Muscle layer of duodenum (tissue), 2 donors: ENCODE results near the gene PPP1CA.

Experiments used
- H3K27ac ChIP-seq: one replicate; pipeline ENCODE4 v1.7.0; 2013; ENCODE audit warnings: mild to moderate bottlenecking, low read length
- H3K27me3 ChIP-seq: one replicate; pipeline ENCODE4 v1.7.0; 2013; ENCODE audit warnings: low read depth, mild to moderate bottlenecking, control low read depth, low read length
- H3K36me3 ChIP-seq, 2 donors: one replicate each; pipeline ENCODE4 v1.7.0; 2013; ENCODE audit warnings: low read length in 2 of 2, control low read depth in 1 of 2, mild to moderate bottlenecking in 1 of 2; ENCODE audit not compliant: insufficient read depth in 2 of 2, control insufficient read depth in 1 of 2
- H3K4me1 ChIP-seq, 2 donors: one replicate each; pipeline ENCODE4 v1.7.0; 2013; ENCODE audit warnings: low read length in 2 of 2, mild to moderate bottlenecking in 2 of 2, control low read depth in 1 of 2, moderate library complexity in 1 of 2; ENCODE audit not compliant: insufficient read depth in 2 of 2, control insufficient read depth in 1 of 2
- H3K4me3 ChIP-seq, 2 donors: one replicate each; pipeline ENCODE4 v1.7.0; 2013; ENCODE audit warnings: low read length in 2 of 2, low read depth in 1 of 2, mild to moderate bottlenecking in 1 of 2
- H3K9me3 ChIP-seq, 2 donors: one replicate each; pipeline ENCODE4 v1.7.0; 2013; ENCODE audit warnings: low read length in 2 of 2, control low read depth in 1 of 2, mild to moderate bottlenecking in 1 of 2; ENCODE audit not compliant: control insufficient read depth in 1 of 2
- donor health status: healthy.

The PPP1CA gene

GRCh38 chr11:67439321-67440228, 37.9 kb upstream of the PPP1CA start:
- H3K27ac ChIP-seq: no peak overlapping the region
- no peaks in the 10 kb centered on the region for H3K9me3 ChIP-seq
- H3K27me3 ChIP-seq: no peaks in the 10 kb centered on the region
- H3K36me3 ChIP-seq: peaks cover 0 to 63% of the 10 kb centered on the region in 2 donors
- H3K4me1 ChIP-seq: peaks cover 0 to 15% of the 10 kb centered on the region in 2 donors
- no peak overlapping the region for H3K4me3 ChIP-seq

DNA sequence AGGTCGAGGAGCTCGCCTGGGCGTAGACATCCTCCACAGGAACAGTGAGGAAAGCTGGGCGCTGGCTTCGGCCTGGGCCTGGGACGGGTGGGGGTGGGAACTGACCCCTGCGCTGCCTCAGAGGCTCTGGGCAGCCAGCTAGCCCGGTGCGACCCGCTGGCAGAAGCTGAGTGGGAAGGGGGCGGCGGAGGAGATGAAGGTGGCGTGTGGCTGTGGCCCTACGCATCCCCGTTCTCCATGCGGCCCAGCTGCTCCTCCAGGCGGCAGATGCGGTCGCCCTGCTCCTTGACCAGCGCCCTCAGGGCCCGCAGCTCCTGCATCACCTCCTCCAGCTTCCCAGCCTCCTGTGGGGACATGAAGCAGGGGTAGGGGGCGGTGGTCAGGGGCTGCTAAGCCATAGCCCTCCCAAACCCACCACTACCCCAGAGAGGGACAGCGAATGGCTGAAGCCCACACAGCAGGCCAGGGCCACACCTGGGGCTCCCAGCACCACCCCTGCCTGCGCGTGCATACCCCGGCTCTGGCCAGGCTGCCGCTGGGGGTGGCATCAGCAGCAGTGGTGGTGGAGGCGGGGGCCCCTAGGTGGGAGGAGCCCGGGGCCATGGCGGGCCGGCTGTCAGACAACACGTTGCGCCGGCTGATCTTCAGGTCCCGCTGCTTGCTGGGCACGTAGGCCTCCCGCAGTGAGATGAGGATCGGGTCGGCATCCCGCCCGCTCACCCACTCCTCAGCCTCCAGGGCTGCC, 36.7 kb upstream of the PPP1CA start:
- H3K4me1 ChIP-seq: peaks cover 0 to 15% of the 10 kb centered on the region in 2 donors
- no peak overlapping the region for H3K27ac ChIP-seq
- peaks cover 4 to 76% of the 10 kb centered on the region in 2 donors for H3K36me3 ChIP-seq
- H3K9me3 ChIP-seq: no peaks in the 10 kb centered on the region
- no peaks in the 10 kb centered on the region for H3K27me3 ChIP-seq
- no peak overlapping the region for H3K4me3 ChIP-seq

GRCh38 chr11:67437809-67438157, 36.1 kb upstream of the PPP1CA start:
- Histone ChIP-seq H3K4me1 (peaks cover 0 to 14% of the 10 kb centered on the region in 2 donors), H3K36me3 (peaks cover 6 to 81% of the 10 kb centered on the region in 2 donors), H3K4me3 (no peak overlapping the region), H3K27me3 (no peaks in the 10 kb centered on the region), H3K9me3 (no peaks in the 10 kb centered on the region), H3K27ac (no peak overlapping the region)

DNA sequence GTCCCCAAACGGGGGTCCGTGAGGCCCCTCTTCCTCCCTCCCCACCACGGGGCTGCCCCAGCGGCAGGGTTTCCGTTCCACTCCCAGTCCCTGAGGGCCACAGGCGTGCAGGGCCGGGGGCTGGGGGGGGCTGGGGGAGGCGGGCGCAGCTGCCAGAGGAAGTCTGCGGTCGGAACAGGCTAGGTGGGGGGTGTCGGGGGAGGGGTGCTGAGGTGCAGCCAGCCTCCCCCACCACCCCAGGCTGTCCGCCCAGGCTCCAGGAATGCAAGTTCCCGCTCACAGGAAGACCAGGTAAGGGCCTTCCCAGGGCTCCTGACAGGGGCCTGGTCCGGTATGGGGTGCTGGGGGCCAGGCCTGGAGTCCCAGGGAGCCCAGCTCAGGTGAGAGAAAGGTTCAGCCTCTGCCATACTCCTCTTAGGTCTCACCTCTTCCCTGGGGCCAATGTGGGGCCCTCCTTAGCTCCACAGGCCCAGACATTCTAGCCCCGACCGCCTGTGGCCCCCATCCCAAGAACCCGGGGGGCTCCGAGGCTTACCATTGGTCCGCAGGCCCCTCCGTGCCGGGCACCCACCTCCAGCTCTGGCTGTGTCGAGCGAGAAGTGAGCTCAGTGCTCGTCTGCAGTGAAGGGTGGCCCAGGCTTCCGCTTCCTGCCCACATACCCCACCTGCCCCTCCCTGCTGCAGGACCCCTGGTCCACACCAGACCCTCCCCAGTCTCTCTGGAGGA, 35.6 kb upstream of the PPP1CA start, which contains the start of gene PTPRCAP:
Gene PTPRCAP, minus strand, starts transcription at position 601 of the 727 bp plus-strand sequence. Its CDS starts 63 bp downstream, at position 538.
- Histone ChIP-seq H3K4me1 (peaks cover 0 to 9% of the 10 kb centered on the region in 2 donors), H3K9me3 (no peaks in the 10 kb centered on the region), H3K4me3 (peak within 1 kb of the TSS in 1 of 2 donors; percentile 3), H3K36me3 (peaks cover 11 to 85% of the 10 kb centered on the region in 2 donors), H3K27ac (no peak within 1 kb of the TSS), H3K27me3 (no peaks in the 10 kb centered on the region)

GRCh38 chr11:67436459-67437081, 34.9 kb upstream of the PPP1CA start:
- Histone ChIP-seq H3K4me3 (peak overlapping the region in 1 of 2 donors; percentile 3), H3K36me3 (peaks cover 11 to 87% of the 10 kb centered on the region in 2 donors), H3K27ac (no peak overlapping the region)

GRCh38 chr11:67435727-67436458, 34.2 kb upstream of the PPP1CA start:
- H3K4me3 ChIP-seq: no peak overlapping the region
- H3K27me3 ChIP-seq: no peaks in the 10 kb centered on the region
- no peaks in the 10 kb centered on the region for H3K9me3 ChIP-seq
- no peak overlapping the region for H3K27ac ChIP-seq
- H3K4me1 ChIP-seq: peaks cover 0 to 4% of the 10 kb centered on the region in 2 donors
- H3K36me3 ChIP-seq: peaks cover 11 to 87% of the 10 kb centered on the region in 2 donors

More at GRCh38 chr11:67436459-67437081, 34.9 kb upstream of the PPP1CA start:
- Histone ChIP-seq H3K4me1 (peaks cover 0 to 4% of the 10 kb centered on the region in 2 donors), H3K9me3 (no peaks in the 10 kb centered on the region), H3K27me3 (no peaks in the 10 kb centered on the region)

- H3K4me1 ChIP-seq: peaks cover 0 to 4% of the 10 kb centered on the region in 2 donors
- peaks cover 11 to 80% of the 10 kb centered on the region in 2 donors for H3K36me3 ChIP-seq
- H3K9me3 ChIP-seq: no peaks in the 10 kb centered on the region
- no peak overlapping the region for H3K4me3 ChIP-seq
- no peaks in the 10 kb centered on the region for H3K27me3 ChIP-seq
- no peak overlapping the region for H3K27ac ChIP-seq
These were observed 33.5 kb upstream of the PPP1CA start for GRCh38 chr11:67435031-67435726.

DNA sequence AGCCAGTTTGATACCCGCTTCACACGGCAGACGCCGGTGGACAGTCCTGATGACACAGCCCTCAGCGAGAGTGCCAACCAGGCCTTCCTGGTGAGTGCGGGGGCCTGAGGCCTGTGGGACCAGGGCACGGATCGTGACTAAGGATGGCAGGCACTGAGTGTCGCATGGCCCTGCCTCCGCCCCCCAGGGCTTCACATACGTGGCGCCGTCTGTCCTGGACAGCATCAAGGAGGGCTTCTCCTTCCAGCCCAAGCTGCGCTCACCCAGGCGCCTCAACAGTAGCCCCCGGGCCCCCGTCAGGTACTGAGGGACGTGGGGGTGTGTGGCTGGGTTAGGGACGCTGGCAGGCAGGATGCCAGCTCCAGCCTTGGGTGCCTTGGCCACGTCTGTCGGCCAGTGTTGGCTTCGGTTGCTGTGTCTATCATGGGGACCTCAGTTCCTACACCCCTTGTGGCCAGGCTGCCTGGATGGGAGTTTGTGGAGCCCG, 32.8 kb upstream of the PPP1CA start:
- H3K27me3 ChIP-seq: no peaks in the 10 kb centered on the region
- H3K36me3 ChIP-seq: peaks cover 11 to 73% of the 10 kb centered on the region in 2 donors
- no peak overlapping the region for H3K27ac ChIP-seq
- no peaks in the 10 kb centered on the region for H3K9me3 ChIP-seq
- H3K4me3 ChIP-seq: no peak overlapping the region
- peaks cover 0 to 7% of the 10 kb centered on the region in 2 donors for H3K4me1 ChIP-seq

GRCh38 chr11:67433536-67434394, 32.1 kb upstream of the PPP1CA start:
- Histone ChIP-seq H3K9me3 (no peaks in the 10 kb centered on the region), H3K27ac (no peak overlapping the region), H3K27me3 (no peaks in the 10 kb centered on the region), H3K4me3 (no peak overlapping the region), H3K4me1 (peaks cover 0 to 11% of the 10 kb centered on the region in 2 donors), H3K36me3 (peaks cover 11 to 67% of the 10 kb centered on the region in 2 donors)
